IMR-90 (cell line): Measurements from ENCODE around the gene SRRM4. TPM values are rescaled to one million over a fixed set of nuclear protein-coding genes. Genes with fewer than 3 reads are reported as not detected.

Experiments
- ATAC-seq: fragments of 200-7000 bp; cut with Tn5 transposase; 2 replicates; pipeline ENCODE4 v1.9.1; 2020; ENCODE audit warnings: low read depth, mild to moderate bottlenecking, moderate library complexity
- BruUV-seq: library from RNA; stranded (reverse); fragments of 400-500 nt; replicated peaks from 2 replicates; lab custom pipeline; 2021; lab: Mats Ljungman, UMichigan
- CTCF ChIA-PET: fragments of 300-600 bp; formaldehyde crosslinking; extraction: SDS; loops from one replicate; lab custom pipeline; 2021; ENCODE audit warnings: antibody characterized with exemption; lab: Yijun Ruan, JAX
- POLR2A ChIA-PET: fragments of 300-600 bp; sonication (Branson Sonifier 250); formaldehyde crosslinking; loops from one replicate; lab custom pipeline; 2022; ENCODE audit warnings: antibody characterized with exemption; ENCODE audit not compliant: unreplicated experiment; lab: Charles Lee
- DNase-seq: peaks from one replicate; pipeline ENCODE4 v3.0.0; 2013
- H2AFZ ChIP-seq: replicated peaks from 2 replicates; pipeline ENCODE3; 2013; ENCODE audit warnings: low read length, mild to moderate bottlenecking; ENCODE audit not compliant: poor library complexity
- H2AK5ac ChIP-seq: 2 replicates; pipeline ENCODE4 v1.6.1; 2013; ENCODE audit warnings: low read depth, low read length, inconsistent platforms
- H2AK9ac ChIP-seq: replicated peaks from 2 replicates; pipeline ENCODE3; 2013; ENCODE audit warnings: mild to moderate bottlenecking, low read depth, low read length, moderate library complexity; ENCODE audit not compliant: poor library complexity
- H2BK120ac ChIP-seq: 2 replicates; pipeline ENCODE4 v1.6.1; 2013; ENCODE audit warnings: low read depth, low read length, inconsistent platforms
- H2BK15ac ChIP-seq: 3 replicates; pipeline ENCODE4 v1.6.1; 2013; ENCODE audit warnings: low read depth, low read length, inconsistent platforms
- H2BK20ac ChIP-seq: 2 replicates; pipeline ENCODE4 v1.6.1; 2013; ENCODE audit warnings: low read depth, mild to moderate bottlenecking, inconsistent platforms, low read length, moderate library complexity
- H2BK5ac ChIP-seq: 2 replicates; pipeline ENCODE4 v1.6.1; 2013; ENCODE audit warnings: mild to moderate bottlenecking, low read depth, low read length, inconsistent platforms; ENCODE audit not compliant: poor library complexity, severe bottlenecking
- H3K14ac ChIP-seq: replicated peaks from 2 replicates; pipeline ENCODE4 v1.6.1; 2013; ENCODE audit warnings: low read depth, low read length, inconsistent platforms
- H3K18ac ChIP-seq: 2 replicates; pipeline ENCODE4 v1.6.1; 2013; ENCODE audit warnings: low read depth, low read length, control low read depth
- H3K23ac ChIP-seq: 2 replicates; pipeline ENCODE4 v1.6.1; 2013; ENCODE audit warnings: low read depth, low read length, inconsistent platforms
- H3K27ac ChIP-seq: 2 replicates; pipeline ENCODE4 v1.5.1; 2013; ENCODE audit warnings: mild to moderate bottlenecking, control low read depth, low read length; ENCODE audit not compliant: insufficient read depth
- H3K27me3 ChIP-seq: 2 replicates; pipeline ENCODE4 v1.6.1; 2013; ENCODE audit warnings: low read length; ENCODE audit not compliant: control insufficient read depth, insufficient read depth
- H3K36me3 ChIP-seq: 2 replicates; pipeline ENCODE4 v1.6.1; 2013; ENCODE audit warnings: low read length, mixed read lengths; ENCODE audit not compliant: control insufficient read depth, insufficient read depth
- H3K4ac ChIP-seq: 2 replicates; pipeline ENCODE4 v1.6.1; 2013; ENCODE audit warnings: low read depth, low read length, inconsistent platforms
- H3K4me1 ChIP-seq: 2 replicates; pipeline ENCODE4 v1.6.1; 2013; ENCODE audit warnings: low read length, mixed read lengths; ENCODE audit not compliant: control insufficient read depth, insufficient read depth
- H3K4me2 ChIP-seq: 2 replicates; pipeline ENCODE4 v1.6.1; 2013; ENCODE audit warnings: low read depth, mild to moderate bottlenecking, control low read depth, low read length, moderate library complexity
- H3K4me3 ChIP-seq: 2 replicates; pipeline ENCODE4 v1.5.1; 2013; ENCODE audit warnings: low read depth, mild to moderate bottlenecking, control low read depth, low read length, moderate library complexity; ENCODE audit not compliant: insufficient read depth
- H3K56ac ChIP-seq: 2 replicates; pipeline ENCODE4 v1.6.1; 2013; ENCODE audit warnings: low read length, inconsistent platforms; ENCODE audit not compliant: insufficient read depth; ENCODE audit errors: extremely low read depth
- H3K79me1 ChIP-seq, 2 experiments: 2 replicates each; pipeline ENCODE4 v1.6.1; 2013; ENCODE audit warnings: low read length in 2 of 2, inconsistent platforms in 1 of 2, low read depth in 1 of 2
- H3K9ac ChIP-seq: 2 replicates; pipeline ENCODE4 v1.6.1; 2013; ENCODE audit warnings: low read depth, low read length, control low read depth
- H3K9me1 ChIP-seq: 2 replicates; pipeline ENCODE4 v1.6.1; 2013; ENCODE audit warnings: low read length, inconsistent platforms; ENCODE audit not compliant: insufficient read depth
- H3K9me3 ChIP-seq: 2 replicates; pipeline ENCODE4 v1.6.1; 2013; ENCODE audit warnings: low read length; ENCODE audit not compliant: control insufficient read depth, insufficient read depth
- H4K20me1 ChIP-seq: 2 replicates; pipeline ENCODE4 v1.6.1; 2013; ENCODE audit warnings: low read length, inconsistent platforms; ENCODE audit not compliant: insufficient read depth
- H4K5ac ChIP-seq: 2 replicates; pipeline ENCODE4 v1.6.1; 2013; ENCODE audit warnings: mild to moderate bottlenecking, low read depth, low read length, control low read depth
- H4K8ac ChIP-seq, 2 experiments: 2 replicates each; pipeline ENCODE4 v1.6.1; 2013; ENCODE audit warnings: low read depth in 2 of 2, low read length in 2 of 2, control low read depth in 1 of 2, inconsistent platforms in 1 of 2
- H4K91ac ChIP-seq: 2 replicates; pipeline ENCODE4 v1.6.1; 2013; ENCODE audit warnings: low read depth, low read length, inconsistent platforms; ENCODE audit not compliant: insufficient read depth
- MAFK ChIP-seq: IDR thresholded peaks from 2 replicates; pipeline ENCODE4 v1.6.1; 2012; ENCODE audit warnings: low read depth, low read length, improper control_type of control experiment
- WGBS, 2 experiments: methylation state at CpG; one replicate each; pipeline versions ENCODE4 v1.1.5 to v1.1.7; 2013; ENCODE audit warnings: missing lambda C conversion rate in 2 of 2; ENCODE audit not compliant: insufficient read length in 1 of 2; ENCODE audit errors: extremely low coverage in 2 of 2; 5-methylcytosine and 5-hydroxymethylcytosine counted together
- dilution Hi-C: fragments of 300-500 bp; cut with HindIII; formaldehyde crosslinking; loops from one replicate; pipeline ENCODE4 v1.14.3; 2018; ENCODE audit warnings: low sequenced_read_pairs; ENCODE audit not compliant: unreplicated experiment
- in situ Hi-C: fragments of 300-500 bp; cut with MboI; formaldehyde crosslinking; loops from 3 replicates; pipeline ENCODE4 v1.14.3; 2019; ENCODE audit warnings: low sequenced_read_pairs, inconsistent platforms, mixed read lengths
- intact Hi-C: fragments of 100-400 bp; cut with micrococcal nuclease; formaldehyde crosslinking; loops from 2 replicates; pipeline ENCODE4 v1.10.0; 2022
- polyA plus RNA-seq, 3 experiments: library from polyadenylated mRNA; depleted of rRNA; stranded (reverse); fragments of >200 nt; gene quantifications; 2 replicates each; pipeline ENCODE4 v1.2.3, GENCODE V29; 2012; ENCODE audit warnings: low replicate concordance in 1 of 3
- total RNA-seq: library from RNA; depleted of rRNA; stranded (reverse); fragments of >200 nt; gene quantifications from 2 replicates; pipeline ENCODE4 v1.2.3, GENCODE V29; 2012
- TF ChIP-seq, protein P1 (sequence below): fragments of 150-350 bp; IDR thresholded peaks from 2 replicates; pipeline ENCODE4 v1.6.1; 2016; ENCODE audit warnings: low read depth, mild to moderate bottlenecking, low read length, moderate library complexity, borderline replicate concordance

Gene SRRM4
- total and polyA plus RNA-seq, 2 of the 4 experiments (the other 2 are of a cell fraction) = not detected

DNA sequence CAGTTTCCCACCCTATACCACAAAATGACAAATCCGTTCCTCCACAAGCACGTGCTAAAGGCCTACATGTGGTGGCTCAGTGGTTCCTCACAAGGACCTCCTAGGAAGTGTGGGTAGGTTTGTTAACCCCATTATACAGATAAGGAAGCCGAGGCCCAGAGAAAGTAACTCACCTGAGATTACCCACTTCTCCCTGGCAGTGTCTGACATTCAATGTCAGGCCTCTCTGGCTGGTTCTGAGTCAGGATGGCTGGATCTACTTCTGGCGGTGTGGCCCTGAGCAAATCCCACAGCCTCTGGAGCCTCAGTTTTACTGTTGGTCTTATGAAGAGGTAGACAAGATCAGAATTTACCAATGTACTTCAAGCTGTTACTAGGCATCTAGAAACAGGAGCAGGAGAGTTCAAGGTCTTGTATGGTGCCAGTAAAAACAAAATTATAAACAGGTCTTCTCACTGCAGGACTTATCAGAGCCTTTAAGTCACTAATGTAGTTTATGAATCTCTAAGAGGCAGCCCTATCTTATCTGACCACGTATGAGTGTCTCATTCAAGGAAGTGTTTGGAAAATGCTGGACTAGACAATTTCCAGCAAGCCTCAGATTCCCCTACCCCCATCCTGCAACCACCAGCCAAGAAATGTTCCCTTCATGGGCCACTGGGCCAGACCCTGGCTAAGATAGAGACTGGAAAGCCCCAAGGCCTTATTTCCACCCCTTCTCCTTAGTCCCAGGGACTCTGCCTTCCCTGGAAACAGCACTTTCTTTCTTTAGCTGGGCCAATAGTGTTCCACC is 201.6 kb downstream of the SRRM4 start:
- H3K4me2 ChIP-seq = no peak overlapping the region
- H3K4ac ChIP-seq = no peak overlapping the region
- no peak for ATAC-seq
- no TSS peak for BruUV-seq
- no peaks in the 10 kb centered on the region for H4K20me1 ChIP-seq
- no peaks in the 10 kb centered on the region for H3K27me3 ChIP-seq
- POLR2A ChIA-PET = no interaction called here
- H2AK9ac ChIP-seq = peak overlapping the region; percentile 52
- DNase-seq = peak; percentile 35
- H3K4me1 ChIP-seq = peaks cover 9% of the 10 kb centered on the region
- H2BK120ac ChIP-seq = no peak overlapping the region
- H3K79me1 ChIP-seq = peaks cover 25 to 27% of the 10 kb centered on the region in 2 experiments
- no peak overlapping the region for H4K5ac ChIP-seq
- H3K56ac ChIP-seq = no peak overlapping the region
- intact Hi-C loops = no loop called here
- H3K9ac ChIP-seq = no peak overlapping the region
- H3K27ac ChIP-seq = no peak overlapping the region
- no peak overlapping the region for H4K8ac ChIP-seq
- no peak overlapping the region for H4K91ac ChIP-seq
- in situ Hi-C loops = loop anchor here (25.0 kb wide), 1 partner anchor 771 kb away; no protein-coding TSS in a partner anchor
- WGBS, 2 experiments = no CpG with 5 or more reads among the region's 5 CpGs
- H3K14ac ChIP-seq = no peak overlapping the region
- no peak overlapping the region for H2AFZ ChIP-seq
- CTCF ChIA-PET = interaction anchor here (0.5 to 1.4 kb wide), 2 partner anchors 21 to 69 kb away, joined by 3 read pairs; no protein-coding TSS in a partner anchor
- H3K23ac ChIP-seq = no peak overlapping the region
- dilution Hi-C loops = no loop called here
- no peak overlapping the region for H2BK15ac ChIP-seq
- H3K36me3 ChIP-seq = peaks cover 5% of the 10 kb centered on the region
- no peak overlapping the region for H3K18ac ChIP-seq
- no peaks in the 10 kb centered on the region for H3K9me3 ChIP-seq
- no peak overlapping the region for H2BK20ac ChIP-seq
- H2AK5ac ChIP-seq = no peak overlapping the region
- no peaks in the 10 kb centered on the region; the same call in 1 of the 2 replicates for H3K9me1 ChIP-seq
- no peak overlapping the region for H3K4me3 ChIP-seq
- TF ChIP-seq, protein P1, sequence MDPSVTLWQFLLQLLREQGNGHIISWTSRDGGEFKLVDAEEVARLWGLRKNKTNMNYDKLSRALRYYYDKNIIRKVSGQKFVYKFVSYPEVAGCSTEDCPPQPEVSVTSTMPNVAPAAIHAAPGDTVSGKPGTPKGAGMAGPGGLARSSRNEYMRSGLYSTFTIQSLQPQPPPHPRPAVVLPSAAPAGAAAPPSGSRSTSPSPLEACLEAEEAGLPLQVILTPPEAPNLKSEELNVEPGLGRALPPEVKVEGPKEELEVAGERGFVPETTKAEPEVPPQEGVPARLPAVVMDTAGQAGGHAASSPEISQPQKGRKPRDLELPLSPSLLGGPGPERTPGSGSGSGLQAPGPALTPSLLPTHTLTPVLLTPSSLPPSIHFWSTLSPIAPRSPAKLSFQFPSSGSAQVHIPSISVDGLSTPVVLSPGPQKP = no peak
- TF ChIP-seq MAFK = peak; percentile 23; the same call in 1 of the 2 replicates
- no peak overlapping the region for H2BK5ac ChIP-seq
